Measurements from ENCODE around the gene BARHL1.

Gene BARHL1

GRCh38 chr9:132547436-132547835 lies 35.0 kb upstream of the BARHL1 start:
- TF ChIP-seq, protein P1, sequence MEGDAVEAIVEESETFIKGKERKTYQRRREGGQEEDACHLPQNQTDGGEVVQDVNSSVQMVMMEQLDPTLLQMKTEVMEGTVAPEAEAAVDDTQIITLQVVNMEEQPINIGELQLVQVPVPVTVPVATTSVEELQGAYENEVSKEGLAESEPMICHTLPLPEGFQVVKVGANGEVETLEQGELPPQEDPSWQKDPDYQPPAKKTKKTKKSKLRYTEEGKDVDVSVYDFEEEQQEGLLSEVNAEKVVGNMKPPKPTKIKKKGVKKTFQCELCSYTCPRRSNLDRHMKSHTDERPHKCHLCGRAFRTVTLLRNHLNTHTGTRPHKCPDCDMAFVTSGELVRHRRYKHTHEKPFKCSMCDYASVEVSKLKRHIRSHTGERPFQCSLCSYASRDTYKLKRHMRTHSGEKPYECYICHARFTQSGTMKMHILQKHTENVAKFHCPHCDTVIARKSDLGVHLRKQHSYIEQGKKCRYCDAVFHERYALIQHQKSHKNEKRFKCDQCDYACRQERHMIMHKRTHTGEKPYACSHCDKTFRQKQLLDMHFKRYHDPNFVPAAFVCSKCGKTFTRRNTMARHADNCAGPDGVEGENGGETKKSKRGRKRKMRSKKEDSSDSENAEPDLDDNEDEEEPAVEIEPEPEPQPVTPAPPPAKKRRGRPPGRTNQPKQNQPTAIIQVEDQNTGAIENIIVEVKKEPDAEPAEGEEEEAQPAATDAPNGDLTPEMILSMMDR (IDR thresholded peaks at IDR 0.05; ENCODE audit: low read depth, low read length): no peak
- DNase-seq (ENCODE audit: low read depth, low spot score): no peak
- in situ Hi-C loops (cut with HindIII; ENCODE audit: low sequenced_read_pairs): no loop called here
- no peak overlapping the region for H3K4me3 ChIP-seq (ENCODE audit: low read depth, low read length)

- DNase-seq (ENCODE audit: low read depth, low spot score): no peak
- TF ChIP-seq, protein P1 (IDR thresholded peaks at IDR 0.05; ENCODE audit: low read depth, low read length): no peak
- in situ Hi-C loops (cut with HindIII; ENCODE audit: low sequenced_read_pairs): no loop called here
- no peak overlapping the region for H3K4me3 ChIP-seq (ENCODE audit: low read depth, low read length)
Measured at GRCh38 chr9:132547976-132548730, 34.3 kb upstream of the BARHL1 start.

GRCh38 chr9:132548751-132549640 lies 33.4 kb upstream of the BARHL1 start:
- in situ Hi-C loops (cut with HindIII; ENCODE audit: low sequenced_read_pairs): no loop called here
- TF ChIP-seq, protein P1 (IDR thresholded peaks at IDR 0.05; ENCODE audit: low read depth, low read length): no peak
- no peak for DNase-seq (ENCODE audit: low read depth, low spot score)
- no peak overlapping the region for H3K4me3 ChIP-seq (ENCODE audit: low read depth, low read length)

DNA sequence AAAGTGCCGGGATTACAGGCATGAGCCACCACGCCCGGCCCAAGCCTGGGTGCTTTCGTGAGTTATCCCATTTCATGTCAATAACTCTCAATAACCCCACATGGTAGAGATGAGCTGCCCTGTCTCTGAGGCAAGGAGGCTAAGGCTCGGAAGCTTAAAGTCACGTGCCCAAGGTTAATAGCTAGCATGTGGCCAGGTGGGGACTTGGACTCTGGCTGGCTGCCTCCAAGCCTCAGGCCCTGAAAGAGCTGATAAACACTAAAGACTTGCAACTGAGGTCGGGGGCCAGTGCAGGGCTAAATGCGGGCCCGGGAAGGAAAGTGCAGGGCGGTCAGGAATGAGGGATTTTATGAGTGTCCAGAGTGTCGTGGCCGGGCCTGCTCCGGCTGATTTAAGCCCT lies 30.9 kb upstream of the BARHL1 start:
- TF ChIP-seq, protein P1 (IDR thresholded peaks at IDR 0.05; ENCODE audit: low read depth, low read length): no peak
- in situ Hi-C loops (cut with HindIII; ENCODE audit: low sequenced_read_pairs): no loop called here
- no peak for DNase-seq (ENCODE audit: low read depth, low spot score)
- H3K4me3 ChIP-seq (ENCODE audit: low read depth, low read length): no peak overlapping the region

DNA sequence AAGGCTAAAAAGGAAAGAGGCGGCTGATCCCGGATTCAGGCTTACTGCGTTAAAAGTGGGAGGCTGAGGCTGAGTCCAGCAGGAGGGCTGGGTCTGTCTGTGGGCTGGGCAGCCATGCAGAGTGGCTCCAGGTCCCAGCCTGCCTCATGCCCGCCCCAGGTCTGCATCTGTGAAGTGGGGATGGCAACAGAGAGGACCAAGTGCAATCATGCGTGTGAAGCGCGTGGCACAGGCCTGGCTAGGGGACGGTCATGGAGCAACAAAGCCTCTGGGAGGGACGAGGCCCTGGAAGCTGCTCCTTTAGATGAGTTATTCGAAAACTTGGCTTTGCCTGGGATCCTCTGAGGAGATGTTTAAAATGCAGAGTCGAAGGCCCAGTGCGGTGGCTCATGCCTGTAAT lies 30.4 kb upstream of the BARHL1 start:
- TF ChIP-seq, protein P1 (IDR thresholded peaks at IDR 0.05; ENCODE audit: low read depth, low read length): no peak
- in situ Hi-C loops (cut with HindIII; ENCODE audit: low sequenced_read_pairs): no loop called here
- no peak for DNase-seq (ENCODE audit: low read depth, low spot score)
- no peak overlapping the region for H3K4me3 ChIP-seq (ENCODE audit: low read depth, low read length)

DNA sequence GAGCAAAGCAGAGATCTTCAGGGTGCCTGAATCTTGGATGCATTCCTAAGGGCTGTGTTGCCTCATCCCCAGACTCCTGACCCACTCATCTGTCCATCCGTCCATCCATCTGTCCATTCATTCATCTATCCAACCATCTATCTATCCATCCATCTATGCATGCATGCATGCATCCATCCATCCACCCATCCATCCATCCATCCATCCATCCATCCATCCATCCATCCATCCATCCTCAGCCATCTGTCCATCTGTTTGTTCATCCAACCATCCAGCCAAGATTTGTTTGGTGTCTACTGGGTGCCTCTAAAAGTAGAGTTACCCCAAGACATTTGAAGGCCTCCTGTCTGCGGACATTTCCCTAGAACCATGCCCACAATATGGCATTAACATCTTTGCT lies 27.7 kb upstream of the BARHL1 start:
- in situ Hi-C loops (cut with HindIII; ENCODE audit: low sequenced_read_pairs): no loop called here
- no peak for DNase-seq (ENCODE audit: low read depth, low spot score)
- H3K4me3 ChIP-seq (ENCODE audit: low read depth, low read length): no peak overlapping the region
- TF ChIP-seq, protein P1 (IDR thresholded peaks at IDR 0.05; ENCODE audit: low read depth, low read length): no peak

All from astrocyte of the spinal cord (primary cell).